Measurements from ENCODE around the gene MBNL1. TPM values are rescaled to one million over a fixed set of nuclear protein-coding genes. Genes with fewer than 3 reads are reported as not detected.

MBNL1 gene
- total RNA-seq, 1 experiment from 2014 or later: 200 TPM

GRCh38 chr3:152255290-152255689 lies 13.4 kb upstream of the MBNL1 start:
- Histone ChIP-seq H3K9ac (ENCODE audit: low read length) (no peak overlapping the region), H3K27me3 (ENCODE audit: insufficient read depth, low read length) (no peaks in the 10 kb centered on the region), H3K4me1 (ENCODE audit: control insufficient read depth in 1 of 2, insufficient read depth in 2 of 2, low read length in 2 of 2) (peaks cover 23 to 26% of the 10 kb centered on the region in 2 experiments; a peak in 3 of 4 replicates), H4K20me1 (ENCODE audit: insufficient read depth) (no peaks in the 10 kb centered on the region), H2AFZ (ENCODE audit: low read depth, low read length, poor library complexity, severe bottlenecking) (no peak overlapping the region), H3K79me2 (ENCODE audit: insufficient read depth, low read length) (no peaks in the 10 kb centered on the region), H3K27ac (ENCODE audit: low read depth, low read length) (no peak overlapping the region), H3K9me2 (ENCODE audit: insufficient read depth) (no peaks in the 10 kb centered on the region), H3K9me3 (ENCODE audit: control insufficient read depth in 1 of 2, insufficient read depth in 1 of 2, low read depth in 1 of 2, low read length in 2 of 2) (no peaks in the 10 kb centered on the region), H3K36me3 (ENCODE audit: control insufficient read depth in 1 of 2, insufficient read depth in 2 of 2, low read length in 2 of 2) (no peaks in the 10 kb centered on the region), H3K4me3 (replicated peaks in 1 of 2; ENCODE audit: low read depth in 1 of 2, low read length in 2 of 2) (no peak overlapping the region), H3K4me2 (ENCODE audit: low read length) (no peak overlapping the region)
- intact Hi-C loops (cut with micrococcal nuclease): no loop called here
- TF ChIP-seq REST (IDR thresholded peaks at IDR 0.05; ENCODE audit: low read depth) (no peak), POLR2AphosphoS5 (IDR thresholded peaks at IDR 0.05; ENCODE audit: low read depth, low read length) (no peak), ATF3 (IDR thresholded peaks at IDR 0.05) (no peak), CEBPB (IDR thresholded peaks at IDR 0.05; ENCODE audit: low read depth) (no peak), CTCF (IDR thresholded peaks at IDR 0.05 in 2 of 3, conservative IDR thresholded peaks at IDR 0.05 in 1 of 3; ENCODE audit: borderline replicate concordance in 1 of 3, insufficient read depth in 1 of 3, low read depth in 2 of 3, low read length in 2 of 3) (no peak), RAD21 (IDR thresholded peaks at IDR 0.05; ENCODE audit: low read depth) (no peak), CBX3 (IDR thresholded peaks at IDR 0.05; ENCODE audit: low read depth) (no peak), ZNF274 (IDR thresholded peaks at IDR 0.05; ENCODE audit: low read depth, low read length) (no peak), MAX (IDR thresholded peaks at IDR 0.05) (no peak), FOSL1 (IDR thresholded peaks at IDR 0.05; ENCODE audit: low read depth) (no peak), JUND (IDR thresholded peaks at IDR 0.05) (no peak), EZH2 (IDR thresholded peaks at IDR 0.05) (no peak)
- DNase-seq (ENCODE audit: low read depth, low spot score) (no peak), ATAC-seq (no peak)
- POLR2A ChIA-PET: interaction anchor here (2.4 kb wide), 1 partner anchor 13 kb away, joined by 6 read pairs; the partner anchor contains the start of gene MBNL1
- RAD21 ChIA-PET (ENCODE audit: low non-redundant PET in 1 of 2, low total read pairs in 2 of 2, uncharacterized antibody in 2 of 2, unreplicated experiment in 2 of 2): no interaction called here
- BruUV-seq (replicated peaks): no TSS peak
- CTCF ChIA-PET: no interaction called here
